DMS79 (cell line): ENCODE data around the gene TNK1.
"Not testable (repeated sequence)": the region's sequence is repeated elsewhere in the genome, so short reads cannot be mapped to it uniquely, and the experiment has no call there.

Experiments
- DNase-seq: peaks from one replicate; lab custom pipeline; 2025; lab: John Stamatoyannopoulos, UW

The TNK1 gene

GRCh38 chr17:7355053-7355452, 25.8 kb upstream of the TNK1 start, which contains the start of gene TMEM95:
TMEM95 (plus strand) TSS chr17:7355156; CDS start chr17:7355205, 49 bp downstream.
- DNase-seq, result no peak

GRCh38 chr17:7355573-7355972, 25.3 kb upstream of the TNK1 start:
- no peak for DNase-seq

- DNase-seq, result peak; percentile 73
These were observed 24.8 kb upstream of the TNK1 start for GRCh38 chr17:7356072-7356549.

- DNase-seq, result no peak
These were observed 24.1 kb upstream of the TNK1 start for GRCh38 chr17:7356756-7357155.

- DNase-seq, result no peak
These were observed 23.5 kb upstream of the TNK1 start for GRCh38 chr17:7357381-7357780.

- no peak for DNase-seq
These were observed 19.0 kb upstream of the TNK1 start for GRCh38 chr17:7361906-7362305.

- DNase-seq, result no peak
These were observed 17.6 kb upstream of the TNK1 start for GRCh38 chr17:7363311-7363710.

- DNase-seq, result not testable (repeated sequence)
These were observed 14.9 kb upstream of the TNK1 start for GRCh38 chr17:7365963-7366362.

- no peak for DNase-seq
These were observed 13.8 kb upstream of the TNK1 start for GRCh38 chr17:7367083-7367482.

GRCh38 chr17:7367918-7368598, 12.8 kb upstream of the TNK1 start:
- DNase-seq, result no peak

GRCh38 chr17:7368599-7368994, 12.3 kb upstream of the TNK1 start:
- DNase-seq, result not testable (repeated sequence)

- DNase-seq, result no peak
These were observed 11.1 kb upstream of the TNK1 start for GRCh38 chr17:7369825-7370224.

GRCh38 chr17:7370853-7371252, 10.0 kb upstream of the TNK1 start:
- DNase-seq, result no peak

GRCh38 chr17:7374353-7374752, 6.5 kb upstream of the TNK1 start:
- DNase-seq, result no peak

- DNase-seq, result no peak
These were observed 1.8 kb upstream of the TNK1 start for GRCh38 chr17:7379134-7379533.

- DNase-seq, result peak; percentile 19
These were observed 568 bp upstream of the TNK1 start for GRCh38 chr17:7380321-7380720.

GRCh38 chr17:7382901-7383300, 2.0 kb downstream of the TNK1 start:
- DNase-seq, result no peak

- no peak for DNase-seq
These were observed 2.5 kb downstream of the TNK1 start for GRCh38 chr17:7383371-7383741.

- peak; percentile 78 for DNase-seq
These were observed 3.0 kb downstream of the TNK1 start for GRCh38 chr17:7383742-7384488.

- no peak for DNase-seq
These were observed 3.7 kb downstream of the TNK1 start for GRCh38 chr17:7384489-7385081.

GRCh38 chr17:7388856-7389255, 8.0 kb downstream of the TNK1 start:
- no peak for DNase-seq

- no peak for DNase-seq
These were observed 9.3 kb downstream of the TNK1 start for GRCh38 chr17:7389924-7390910.
